Neural progenitor cell (in vitro differentiated cells): ENCODE measurements around the gene AFMID.

ENCODE experiments used
- EZH2 ChIP-seq: fragments of 200-600 bp; sonication (generic); IDR thresholded peaks from 2 replicates; pipeline ENCODE4 v1.6.1; 2017; ENCODE audit warnings: antibody characterized with exemption, mild to moderate bottlenecking, moderate library complexity
- EZH2phosphoT487 ChIP-seq: fragments of 200-600 bp; sonication (generic); IDR thresholded peaks from 2 replicates; pipeline ENCODE4 v1.6.1; 2017; ENCODE audit warnings: antibody characterized with exemption
- TF ChIP-seq, protein P1 (sequence below): fragments of 200-600 bp; sonication (generic); IDR thresholded peaks from 2 replicates; pipeline ENCODE4 v1.5.1; 2017; ENCODE audit warnings: antibody characterized with exemption, mild to moderate bottlenecking

GRCh38 chr17:78240839-78241238, 53.7 kb downstream of the AFMID start:
- TF ChIP-seq, protein P1, sequence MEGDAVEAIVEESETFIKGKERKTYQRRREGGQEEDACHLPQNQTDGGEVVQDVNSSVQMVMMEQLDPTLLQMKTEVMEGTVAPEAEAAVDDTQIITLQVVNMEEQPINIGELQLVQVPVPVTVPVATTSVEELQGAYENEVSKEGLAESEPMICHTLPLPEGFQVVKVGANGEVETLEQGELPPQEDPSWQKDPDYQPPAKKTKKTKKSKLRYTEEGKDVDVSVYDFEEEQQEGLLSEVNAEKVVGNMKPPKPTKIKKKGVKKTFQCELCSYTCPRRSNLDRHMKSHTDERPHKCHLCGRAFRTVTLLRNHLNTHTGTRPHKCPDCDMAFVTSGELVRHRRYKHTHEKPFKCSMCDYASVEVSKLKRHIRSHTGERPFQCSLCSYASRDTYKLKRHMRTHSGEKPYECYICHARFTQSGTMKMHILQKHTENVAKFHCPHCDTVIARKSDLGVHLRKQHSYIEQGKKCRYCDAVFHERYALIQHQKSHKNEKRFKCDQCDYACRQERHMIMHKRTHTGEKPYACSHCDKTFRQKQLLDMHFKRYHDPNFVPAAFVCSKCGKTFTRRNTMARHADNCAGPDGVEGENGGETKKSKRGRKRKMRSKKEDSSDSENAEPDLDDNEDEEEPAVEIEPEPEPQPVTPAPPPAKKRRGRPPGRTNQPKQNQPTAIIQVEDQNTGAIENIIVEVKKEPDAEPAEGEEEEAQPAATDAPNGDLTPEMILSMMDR, result no peak
- TF ChIP-seq EZH2 (no peak), EZH2phosphoT487 (no peak)
